Panc1 (cell line): ENCODE measurements around the gene R3HDM2.

ENCODE experiments used
- POLR2AphosphoS5 ChIP-seq: IDR thresholded peaks from 2 replicates; pipeline ENCODE4 v1.6.1; 2012; ENCODE audit warnings: mild to moderate bottlenecking, low read depth, low read length, moderate library complexity
- SIN3A ChIP-seq: IDR thresholded peaks from 2 replicates; pipeline ENCODE4 v1.6.1; 2012; ENCODE audit warnings: low read depth, mild to moderate bottlenecking, low read length, moderate library complexity, borderline replicate concordance; ENCODE audit not compliant: insufficient read depth
- TF ChIP-seq, protein P1 (sequence below): fragments of 450-650 bp; IDR thresholded peaks from 2 replicates; pipeline ENCODE4 v1.5.1; 2017; ENCODE audit warnings: mild to moderate bottlenecking
- TF ChIP-seq, protein P2 (sequence below), 2 experiments: IDR thresholded peaks; 2 replicates each; pipeline ENCODE4 v1.6.1; 2011 to 2012; ENCODE audit warnings: low read depth in 2 of 2, control low read depth in 1 of 2, low read length in 1 of 2, mild to moderate bottlenecking in 1 of 2, moderate library complexity in 1 of 2; ENCODE audit not compliant: insufficient read depth in 1 of 2

DNA sequence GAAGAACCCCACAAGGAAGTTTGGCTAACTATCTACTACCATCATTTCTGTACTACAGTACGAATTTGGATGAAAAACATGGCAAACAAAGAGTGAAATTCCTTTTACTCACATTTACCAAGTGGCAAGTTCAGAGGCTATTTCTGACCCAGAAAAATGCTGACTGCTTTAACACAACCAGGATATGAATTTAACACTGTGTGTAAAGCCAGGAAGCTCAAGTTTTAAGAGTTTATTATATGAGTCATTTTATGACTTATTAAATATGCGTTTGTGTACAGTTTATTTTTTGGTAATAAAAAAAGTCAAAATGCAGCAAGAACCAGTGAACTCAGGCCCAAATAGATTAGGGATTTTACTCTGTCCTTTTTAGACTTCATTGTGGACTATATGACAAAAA lies 121.4 kb downstream of the R3HDM2 start:
- TF ChIP-seq, protein P1, sequence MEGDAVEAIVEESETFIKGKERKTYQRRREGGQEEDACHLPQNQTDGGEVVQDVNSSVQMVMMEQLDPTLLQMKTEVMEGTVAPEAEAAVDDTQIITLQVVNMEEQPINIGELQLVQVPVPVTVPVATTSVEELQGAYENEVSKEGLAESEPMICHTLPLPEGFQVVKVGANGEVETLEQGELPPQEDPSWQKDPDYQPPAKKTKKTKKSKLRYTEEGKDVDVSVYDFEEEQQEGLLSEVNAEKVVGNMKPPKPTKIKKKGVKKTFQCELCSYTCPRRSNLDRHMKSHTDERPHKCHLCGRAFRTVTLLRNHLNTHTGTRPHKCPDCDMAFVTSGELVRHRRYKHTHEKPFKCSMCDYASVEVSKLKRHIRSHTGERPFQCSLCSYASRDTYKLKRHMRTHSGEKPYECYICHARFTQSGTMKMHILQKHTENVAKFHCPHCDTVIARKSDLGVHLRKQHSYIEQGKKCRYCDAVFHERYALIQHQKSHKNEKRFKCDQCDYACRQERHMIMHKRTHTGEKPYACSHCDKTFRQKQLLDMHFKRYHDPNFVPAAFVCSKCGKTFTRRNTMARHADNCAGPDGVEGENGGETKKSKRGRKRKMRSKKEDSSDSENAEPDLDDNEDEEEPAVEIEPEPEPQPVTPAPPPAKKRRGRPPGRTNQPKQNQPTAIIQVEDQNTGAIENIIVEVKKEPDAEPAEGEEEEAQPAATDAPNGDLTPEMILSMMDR: no peak
- TF ChIP-seq, protein P2, sequence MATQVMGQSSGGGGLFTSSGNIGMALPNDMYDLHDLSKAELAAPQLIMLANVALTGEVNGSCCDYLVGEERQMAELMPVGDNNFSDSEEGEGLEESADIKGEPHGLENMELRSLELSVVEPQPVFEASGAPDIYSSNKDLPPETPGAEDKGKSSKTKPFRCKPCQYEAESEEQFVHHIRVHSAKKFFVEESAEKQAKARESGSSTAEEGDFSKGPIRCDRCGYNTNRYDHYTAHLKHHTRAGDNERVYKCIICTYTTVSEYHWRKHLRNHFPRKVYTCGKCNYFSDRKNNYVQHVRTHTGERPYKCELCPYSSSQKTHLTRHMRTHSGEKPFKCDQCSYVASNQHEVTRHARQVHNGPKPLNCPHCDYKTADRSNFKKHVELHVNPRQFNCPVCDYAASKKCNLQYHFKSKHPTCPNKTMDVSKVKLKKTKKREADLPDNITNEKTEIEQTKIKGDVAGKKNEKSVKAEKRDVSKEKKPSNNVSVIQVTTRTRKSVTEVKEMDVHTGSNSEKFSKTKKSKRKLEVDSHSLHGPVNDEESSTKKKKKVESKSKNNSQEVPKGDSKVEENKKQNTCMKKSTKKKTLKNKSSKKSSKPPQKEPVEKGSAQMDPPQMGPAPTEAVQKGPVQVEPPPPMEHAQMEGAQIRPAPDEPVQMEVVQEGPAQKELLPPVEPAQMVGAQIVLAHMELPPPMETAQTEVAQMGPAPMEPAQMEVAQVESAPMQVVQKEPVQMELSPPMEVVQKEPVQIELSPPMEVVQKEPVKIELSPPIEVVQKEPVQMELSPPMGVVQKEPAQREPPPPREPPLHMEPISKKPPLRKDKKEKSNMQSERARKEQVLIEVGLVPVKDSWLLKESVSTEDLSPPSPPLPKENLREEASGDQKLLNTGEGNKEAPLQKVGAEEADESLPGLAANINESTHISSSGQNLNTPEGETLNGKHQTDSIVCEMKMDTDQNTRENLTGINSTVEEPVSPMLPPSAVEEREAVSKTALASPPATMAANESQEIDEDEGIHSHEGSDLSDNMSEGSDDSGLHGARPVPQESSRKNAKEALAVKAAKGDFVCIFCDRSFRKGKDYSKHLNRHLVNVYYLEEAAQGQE (IDR thresholded peaks at IDR 0.05; ENCODE audit: insufficient read depth in 1 of 2, low read depth in 2 of 2, low read length in 1 of 2): no peak
- no peak for TF ChIP-seq POLR2AphosphoS5
- TF ChIP-seq SIN3A: no peak
